Loucy (cell line): Measurements from ENCODE around the gene SDHAF4.

Experiments
- H2AFZ ChIP-seq: fragments of 200-600 bp; sonication (generic); 2 replicates; pipeline ENCODE4 v1.6.0; 2016; ENCODE audit warnings: antibody characterized with exemption, mild to moderate bottlenecking, low read length, moderate library complexity
- H3F3A ChIP-seq: fragments of 200-600 bp; 2 replicates; pipeline ENCODE4 v1.6.0; 2016; ENCODE audit warnings: antibody characterized with exemption, low read depth, mild to moderate bottlenecking
- H3K27me3 ChIP-seq: fragments of 200-600 bp; sonication (generic); 2 replicates; pipeline ENCODE4 v1.6.1; 2014; ENCODE audit warnings: low read length, mild to moderate bottlenecking; ENCODE audit not compliant: insufficient read depth, poor library complexity, severe bottlenecking
- H3K36me3 ChIP-seq: fragments of 200-600 bp; sonication (generic); 2 replicates; pipeline ENCODE4 v1.6.1; 2016; ENCODE audit warnings: low read length; ENCODE audit not compliant: insufficient read depth
- H3K4me1 ChIP-seq: fragments of 200-600 bp; sonication (generic); 2 replicates; pipeline ENCODE4 v1.5.1; 2014; ENCODE audit warnings: low read length, mild to moderate bottlenecking; ENCODE audit not compliant: insufficient read depth, poor library complexity, severe bottlenecking
- H3K4me2 ChIP-seq: fragments of 200-600 bp; sonication (generic); 2 replicates; pipeline ENCODE4 v1.6.0; 2014; ENCODE audit warnings: antibody characterized with exemption, low read length, low read depth, mild to moderate bottlenecking; ENCODE audit not compliant: poor library complexity, severe bottlenecking
- H3K4me3 ChIP-seq: fragments of 200-600 bp; sonication (generic); 2 replicates; pipeline ENCODE4 v1.5.1; 2014; ENCODE audit warnings: low read length, mild to moderate bottlenecking, mixed read lengths; ENCODE audit not compliant: poor library complexity, severe bottlenecking
- H3K79me2 ChIP-seq: fragments of 200-600 bp; sonication (generic); 2 replicates; pipeline ENCODE4 v1.6.1; 2014; ENCODE audit warnings: low read length; ENCODE audit not compliant: insufficient read depth
- H3K9ac ChIP-seq: fragments of 200-600 bp; sonication (generic); 2 replicates; pipeline ENCODE4 v1.6.0; 2014; ENCODE audit warnings: mild to moderate bottlenecking, low read depth, low read length, moderate library complexity; ENCODE audit not compliant: poor library complexity, severe bottlenecking
- H3K9me2 ChIP-seq: fragments of 200-600 bp; sonication (generic); replicated peaks from 2 replicates; pipeline ENCODE4 v1.6.1; 2016; ENCODE audit warnings: low read depth, low read length, mixed read lengths
- H3K9me3 ChIP-seq: fragments of 200-600 bp; sonication (generic); 2 replicates; pipeline ENCODE4 v1.6.1; 2014; ENCODE audit warnings: mild to moderate bottlenecking, antibody characterized with exemption, low read length, low read depth; ENCODE audit not compliant: insufficient read depth
- H4K20me1 ChIP-seq: fragments of 200-600 bp; sonication (generic); 2 replicates; pipeline ENCODE4 v1.6.0; 2014; ENCODE audit warnings: antibody characterized with exemption, low read length, mild to moderate bottlenecking; ENCODE audit not compliant: insufficient read depth, poor library complexity, severe bottlenecking
- CTCF ChIP-seq: fragments of 200-600 bp; sonication (generic); conservative IDR thresholded peaks from 2 replicates; pipeline ENCODE4 v1.5.1; 2014; ENCODE audit warnings: mild to moderate bottlenecking, antibody characterized with exemption, low read length
- EZH2phosphoT487 ChIP-seq: fragments of 200-600 bp; IDR thresholded peaks from 2 replicates; pipeline ENCODE4 v1.6.1; 2018; ENCODE audit warnings: antibody characterized with exemption, mild to moderate bottlenecking, moderate library complexity, borderline replicate concordance

The SDHAF4 gene

GRCh38 chr6:70625436-70625835, 58.7 kb downstream of the SDHAF4 start:
- no peaks in the 10 kb centered on the region for H3K36me3 ChIP-seq
- no peaks in the 10 kb centered on the region for H3K27me3 ChIP-seq
- no peaks in the 10 kb centered on the region for H3K9me3 ChIP-seq
- H3K79me2 ChIP-seq: no peaks in the 10 kb centered on the region
- no peak overlapping the region for H3K4me2 ChIP-seq
- H4K20me1 ChIP-seq: no peaks in the 10 kb centered on the region
- no peaks in the 10 kb centered on the region for H3K4me1 ChIP-seq
- H3K4me3 ChIP-seq: no peak overlapping the region
- H3F3A ChIP-seq: no peaks in the 10 kb centered on the region
- no peaks in the 10 kb centered on the region for H3K9me2 ChIP-seq
- TF ChIP-seq CTCF: no peak
- no peak for TF ChIP-seq EZH2phosphoT487
- no peak overlapping the region for H3K9ac ChIP-seq
- no peak overlapping the region for H2AFZ ChIP-seq

GRCh38 chr6:70627500-70628254, 60.9 kb downstream of the SDHAF4 start:
- Histone ChIP-seq H3K27me3 (no peaks in the 10 kb centered on the region), H3K4me3 (no peak overlapping the region), H3K9me3 (no peaks in the 10 kb centered on the region), H3K79me2 (no peaks in the 10 kb centered on the region), H3K4me1 (no peaks in the 10 kb centered on the region), H4K20me1 (no peaks in the 10 kb centered on the region), H3K9ac (no peak overlapping the region), H3F3A (no peaks in the 10 kb centered on the region), H2AFZ (no peak overlapping the region), H3K9me2 (no peaks in the 10 kb centered on the region), H3K36me3 (no peaks in the 10 kb centered on the region), H3K4me2 (no peak overlapping the region)
- TF ChIP-seq CTCF (no peak), EZH2phosphoT487 (no peak)

- no peak overlapping the region for H2AFZ ChIP-seq
- no peak overlapping the region for H3K4me3 ChIP-seq
- H3K9ac ChIP-seq: no peak overlapping the region
- no peak for TF ChIP-seq CTCF
- no peak for TF ChIP-seq EZH2phosphoT487
- no peaks in the 10 kb centered on the region for H3K9me2 ChIP-seq
- H3K9me3 ChIP-seq: no peaks in the 10 kb centered on the region
- no peaks in the 10 kb centered on the region for H3K79me2 ChIP-seq
- H4K20me1 ChIP-seq: no peaks in the 10 kb centered on the region
- no peaks in the 10 kb centered on the region for H3K36me3 ChIP-seq
- no peak overlapping the region for H3K4me2 ChIP-seq
- H3K27me3 ChIP-seq: no peaks in the 10 kb centered on the region
- no peaks in the 10 kb centered on the region for H3K4me1 ChIP-seq
- no peaks in the 10 kb centered on the region for H3F3A ChIP-seq
Measured at GRCh38 chr6:70629929-70630328, 63.2 kb downstream of the SDHAF4 start.
